Activated T-helper 1 cell treated with anti-CD3 and anti-CD28 coated beads, Interleukin-2, amount 50 U/mL, for 16 hours (primary cell): ENCODE data around the gene ATP11A.

Source experiments
- DNase-seq, 2 donors: peaks; one replicate each; pipeline ENCODE4 v3.0.0-alpha.2; 2020; ENCODE audit warnings: low read depth in 1 of 2, low spot score in 1 of 2

Gene ATP11A

GRCh38 chr13:112690283-112690929 is 568 bp downstream of the ATP11A start:
- DNase-seq = no peak

- no peak for DNase-seq
Observed at GRCh38 chr13:112692104-112692503, 2.3 kb downstream of the ATP11A start.

GRCh38 chr13:112692586-112692985 is 2.7 kb downstream of the ATP11A start:
- no peak for DNase-seq

- DNase-seq = no peak
Observed at GRCh38 chr13:112693831-112694497, 4.1 kb downstream of the ATP11A start.

- DNase-seq = no peak
Observed at GRCh38 chr13:112695121-112695520, 5.3 kb downstream of the ATP11A start.

GRCh38 chr13:112696001-112696868 is 6.4 kb downstream of the ATP11A start:
- DNase-seq = no peak

- no peak for DNase-seq
Observed at GRCh38 chr13:112696869-112697465, 7.1 kb downstream of the ATP11A start.

- no peak for DNase-seq
Observed at GRCh38 chr13:112697756-112698655, 8.2 kb downstream of the ATP11A start.

GRCh38 chr13:112699322-112699918 is 9.6 kb downstream of the ATP11A start:
- DNase-seq = no peak

- no peak for DNase-seq
Observed at GRCh38 chr13:112700291-112701060, 10.6 kb downstream of the ATP11A start.

- DNase-seq = no peak
Observed at GRCh38 chr13:112702341-112702985, 12.6 kb downstream of the ATP11A start.

GRCh38 chr13:112702986-112703379 is 13.1 kb downstream of the ATP11A start:
- no peak for DNase-seq

GRCh38 chr13:112703449-112704284 is 13.8 kb downstream of the ATP11A start:
- no peak for DNase-seq

- DNase-seq = no peak
Observed at GRCh38 chr13:112704308-112705145, 14.7 kb downstream of the ATP11A start.

GRCh38 chr13:112705286-112705685 is 15.4 kb downstream of the ATP11A start:
- no peak for DNase-seq

- DNase-seq = no peak
Observed at GRCh38 chr13:112706171-112706570, 16.3 kb downstream of the ATP11A start.
